ENCODE measurements around the gene ZSCAN21.

Gene ZSCAN21

GRCh38 chr7:100075418-100075817, 25.8 kb downstream of the ZSCAN21 start:
- DNase-seq (ENCODE audit: low spot score in 2 of 2) (no peak), ATAC-seq (ENCODE audit: low read depth) (no peak)
- Mint-ChIP-seq H3K27ac (no peak overlapping the region), H3K36me3 (peaks cover 57% of the 10 kb centered on the region), H3K4me3 (no peak overlapping the region), H3K27me3 (no peaks in the 10 kb centered on the region), H3K9me3 (peaks cover 9% of the 10 kb centered on the region), H3K4me1 (peaks cover 14% of the 10 kb centered on the region)

GRCh38 chr7:100077205-100077604, 27.6 kb downstream of the ZSCAN21 start:
- peaks cover 39% of the 10 kb centered on the region for H3K36me3 Mint-ChIP-seq
- no peak overlapping the region for H3K4me3 Mint-ChIP-seq
- H3K4me1 Mint-ChIP-seq = peaks cover 18% of the 10 kb centered on the region
- peaks cover 3% of the 10 kb centered on the region for H3K9me3 Mint-ChIP-seq
- no peaks in the 10 kb centered on the region for H3K27me3 Mint-ChIP-seq
- H3K27ac Mint-ChIP-seq = no peak overlapping the region
- ATAC-seq (ENCODE audit: low read depth) = no peak
- no peak for DNase-seq (ENCODE audit: low spot score in 2 of 2)

- H3K27me3 Mint-ChIP-seq = no peaks in the 10 kb centered on the region
- peaks cover 26% of the 10 kb centered on the region for H3K36me3 Mint-ChIP-seq
- peaks cover 20% of the 10 kb centered on the region for H3K4me1 Mint-ChIP-seq
- no peak overlapping the region for H3K27ac Mint-ChIP-seq
- H3K9me3 Mint-ChIP-seq = no peaks in the 10 kb centered on the region
- DNase-seq (ENCODE audit: low spot score in 2 of 2) (no peak), ATAC-seq (ENCODE audit: low read depth) (no peak)
- no peak overlapping the region for H3K4me3 Mint-ChIP-seq
These were observed 29.5 kb downstream of the ZSCAN21 start for GRCh38 chr7:100079024-100079560.

GRCh38 chr7:100080907-100081534, 31.4 kb downstream of the ZSCAN21 start:
- Mint-ChIP-seq H3K27me3 (no peaks in the 10 kb centered on the region), H3K4me1 (peaks cover 20% of the 10 kb centered on the region), H3K27ac (peak overlapping the region; percentile 95), H3K36me3 (peaks cover 10% of the 10 kb centered on the region), H3K4me3 (peak overlapping the region; percentile 87), H3K9me3 (no peaks in the 10 kb centered on the region)
- DNase-seq (ENCODE audit: low spot score in 2 of 2) = no peak
- peak; percentile 3 for ATAC-seq (ENCODE audit: low read depth)

GRCh38 chr7:100081535-100082102, 32.0 kb downstream of the ZSCAN21 start, which contains the start of gene ZNF3:
Gene ZNF3 (minus strand): TSS chr7:100081723. CDS start chr7:100077357, 4,366 bp downstream.
- H3K9me3 Mint-ChIP-seq = no peaks in the 10 kb centered on the region
- DNase-seq (ENCODE audit: low spot score in 2 of 2) (peak; percentile 97 to 98), ATAC-seq (ENCODE audit: low read depth) (peak; percentile 70)
- H3K27ac Mint-ChIP-seq = peak within 1 kb of the TSS; percentile 95
- H3K27me3 Mint-ChIP-seq = no peaks in the 10 kb centered on the region
- peak within 1 kb of the TSS; percentile 87 for H3K4me3 Mint-ChIP-seq
- H3K4me1 Mint-ChIP-seq = peaks cover 20% of the 10 kb centered on the region
- peaks cover 8% of the 10 kb centered on the region for H3K36me3 Mint-ChIP-seq

- Mint-ChIP-seq H3K9me3 (no peaks in the 10 kb centered on the region), H3K27ac (peak overlapping the region; percentile 95), H3K4me1 (peaks cover 20% of the 10 kb centered on the region), H3K4me3 (peak overlapping the region; percentile 87), H3K27me3 (no peaks in the 10 kb centered on the region), H3K36me3 (peaks cover 3% of the 10 kb centered on the region)
- peak; percentile 2 for ATAC-seq (ENCODE audit: low read depth)
- DNase-seq (ENCODE audit: low spot score in 2 of 2) = no peak
These were observed 33.4 kb downstream of the ZSCAN21 start for GRCh38 chr7:100082978-100083377.

- Mint-ChIP-seq H3K4me1 (peaks cover 20% of the 10 kb centered on the region), H3K9me3 (no peaks in the 10 kb centered on the region), H3K27me3 (no peaks in the 10 kb centered on the region), H3K27ac (peak overlapping the region; percentile 95), H3K36me3 (peaks cover 3% of the 10 kb centered on the region), H3K4me3 (no peak overlapping the region)
- DNase-seq (ENCODE audit: low spot score in 2 of 2) = no peak
- ATAC-seq (ENCODE audit: low read depth) = no peak
These were observed 35.9 kb downstream of the ZSCAN21 start for GRCh38 chr7:100085515-100085914.

- peak overlapping the region; percentile 54 for H3K4me3 Mint-ChIP-seq
- peaks cover 18% of the 10 kb centered on the region for H3K4me1 Mint-ChIP-seq
- DNase-seq (ENCODE audit: low spot score in 2 of 2) = no peak
- peak overlapping the region; percentile 68 for H3K27ac Mint-ChIP-seq
- H3K36me3 Mint-ChIP-seq = peaks cover 7% of the 10 kb centered on the region
- no peaks in the 10 kb centered on the region for H3K27me3 Mint-ChIP-seq
- ATAC-seq (ENCODE audit: low read depth) = no peak
- no peaks in the 10 kb centered on the region for H3K9me3 Mint-ChIP-seq
These were observed 37.6 kb downstream of the ZSCAN21 start for GRCh38 chr7:100087055-100087750.

- Mint-ChIP-seq H3K27ac (peak overlapping the region; percentile 84), H3K4me1 (peaks cover 15% of the 10 kb centered on the region), H3K4me3 (peak overlapping the region; percentile 90), H3K36me3 (peaks cover 13% of the 10 kb centered on the region), H3K27me3 (no peaks in the 10 kb centered on the region), H3K9me3 (no peaks in the 10 kb centered on the region)
- peak; percentile 23 for ATAC-seq (ENCODE audit: low read depth)
- no peak for DNase-seq (ENCODE audit: low spot score in 2 of 2)
These were observed 38.6 kb downstream of the ZSCAN21 start for GRCh38 chr7:100088095-100088620.

GRCh38 chr7:100088621-100089457, 39.3 kb downstream of the ZSCAN21 start, which contains the start of gene COPS6:
Gene COPS6 (plus strand): TSS chr7:100088969. CDS start chr7:100088991, 22 bp downstream.
- Mint-ChIP-seq H3K27ac (peak within 1 kb of the TSS; percentile 84), H3K4me3 (peak within 1 kb of the TSS; percentile 90), H3K9me3 (no peaks in the 10 kb centered on the region), H3K4me1 (peaks cover 15% of the 10 kb centered on the region), H3K27me3 (no peaks in the 10 kb centered on the region), H3K36me3 (peaks cover 18% of the 10 kb centered on the region)
- ATAC-seq (ENCODE audit: low read depth) = peak; percentile 90
- peak; percentile 81 to 84 for DNase-seq (ENCODE audit: low spot score in 2 of 2)

GRCh38 chr7:100089458-100090196, 40.1 kb downstream of the ZSCAN21 start:
- H3K4me3 Mint-ChIP-seq = peak overlapping the region; percentile 90
- peak overlapping the region; percentile 84 for H3K27ac Mint-ChIP-seq
- H3K36me3 Mint-ChIP-seq = peaks cover 19% of the 10 kb centered on the region
- no peaks in the 10 kb centered on the region for H3K9me3 Mint-ChIP-seq
- no peaks in the 10 kb centered on the region for H3K27me3 Mint-ChIP-seq
- DNase-seq (ENCODE audit: low spot score in 2 of 2) (no peak), ATAC-seq (ENCODE audit: low read depth) (no peak)
- H3K4me1 Mint-ChIP-seq = peaks cover 15% of the 10 kb centered on the region

- H3K4me3 Mint-ChIP-seq = no peak overlapping the region
- H3K4me1 Mint-ChIP-seq = peaks cover 15% of the 10 kb centered on the region
- H3K27ac Mint-ChIP-seq = peak overlapping the region; percentile 35
- ATAC-seq (ENCODE audit: low read depth) (no peak), DNase-seq (ENCODE audit: low spot score in 2 of 2) (no peak)
- H3K27me3 Mint-ChIP-seq = no peaks in the 10 kb centered on the region
- H3K36me3 Mint-ChIP-seq = peaks cover 22% of the 10 kb centered on the region
- no peaks in the 10 kb centered on the region for H3K9me3 Mint-ChIP-seq
These were observed 41.2 kb downstream of the ZSCAN21 start for GRCh38 chr7:100090527-100091410.
